CD4-positive, alpha-beta T cell treated with Interleukin-17A for 4 hours (primary cell): ENCODE data around the gene FOXL1.

Experiments
- DNase-seq: peaks from one replicate; pipeline ENCODE4 v3.0.0-alpha.2; 2020; ENCODE audit warnings: mixed read lengths

FOXL1 gene

GRCh38 chr16:86578061-86578599 is at the start of gene FOXL1:
Gene FOXL1, plus strand, starts transcription at chr16:86578549. Its CDS starts 175 bp downstream, at chr16:86578724.
- DNase-seq = no peak

GRCh38 chr16:86529160-86529559 is 49.2 kb upstream of the FOXL1 start:
- DNase-seq = no peak

- DNase-seq = no peak
Observed at GRCh38 chr16:86530251-86531190, 47.8 kb upstream of the FOXL1 start.

GRCh38 chr16:86531191-86531545 is 47.2 kb upstream of the FOXL1 start:
- DNase-seq = no peak

- DNase-seq = no peak
Observed at GRCh38 chr16:86531641-86532525, 46.5 kb upstream of the FOXL1 start.

- DNase-seq = no peak
Observed at GRCh38 chr16:86532526-86532815, 45.9 kb upstream of the FOXL1 start.

- DNase-seq = no peak
Observed at GRCh38 chr16:86533076-86533475, 45.3 kb upstream of the FOXL1 start.

- no peak for DNase-seq
Observed at GRCh38 chr16:86533767-86534351, 44.5 kb upstream of the FOXL1 start.

- no peak for DNase-seq
Observed at GRCh38 chr16:86534779-86535615, 43.4 kb upstream of the FOXL1 start.

- no peak for DNase-seq
Observed at GRCh38 chr16:86536621-86537020, 41.7 kb upstream of the FOXL1 start.

GRCh38 chr16:86537486-86537885 is 40.9 kb upstream of the FOXL1 start:
- DNase-seq = no peak

- DNase-seq = no peak
Observed at GRCh38 chr16:86538196-86538780, 40.1 kb upstream of the FOXL1 start.

GRCh38 chr16:86540894-86541293 is 37.5 kb upstream of the FOXL1 start:
- DNase-seq = no peak

GRCh38 chr16:86541560-86541959 is 36.8 kb upstream of the FOXL1 start:
- no peak for DNase-seq

GRCh38 chr16:86542756-86543750 is 35.3 kb upstream of the FOXL1 start:
- DNase-seq = no peak

GRCh38 chr16:86545481-86545880 is 32.9 kb upstream of the FOXL1 start:
- DNase-seq = no peak

- DNase-seq = no peak
Observed at GRCh38 chr16:86545954-86546637, 32.3 kb upstream of the FOXL1 start.

GRCh38 chr16:86546638-86547013 is 31.7 kb upstream of the FOXL1 start:
- no peak for DNase-seq

GRCh38 chr16:86547286-86547685 is 31.1 kb upstream of the FOXL1 start:
- no peak for DNase-seq
